Measurements from ENCODE around the gene STXBP6.

DNA sequence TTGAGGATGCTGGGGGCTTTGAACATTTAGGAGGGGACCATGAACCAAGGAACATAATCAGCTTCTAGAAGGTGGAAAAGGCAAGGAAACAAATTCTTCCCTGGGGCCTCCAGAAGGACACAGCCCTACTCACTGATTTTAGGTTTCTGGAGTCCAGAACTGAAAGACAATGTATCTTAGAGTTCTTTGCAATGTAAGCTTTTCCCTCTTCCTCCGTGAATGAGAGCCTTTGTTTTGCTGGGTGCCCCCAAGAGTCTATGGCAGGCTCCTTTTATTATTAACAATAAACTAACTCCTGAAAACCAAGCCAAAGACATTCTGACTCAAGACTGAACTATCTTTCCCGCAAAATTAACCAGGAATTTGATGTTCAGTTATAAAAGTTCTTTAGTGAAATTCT, 204.1 kb downstream of the STXBP6 start:
- TF ChIP-seq, protein P1, sequence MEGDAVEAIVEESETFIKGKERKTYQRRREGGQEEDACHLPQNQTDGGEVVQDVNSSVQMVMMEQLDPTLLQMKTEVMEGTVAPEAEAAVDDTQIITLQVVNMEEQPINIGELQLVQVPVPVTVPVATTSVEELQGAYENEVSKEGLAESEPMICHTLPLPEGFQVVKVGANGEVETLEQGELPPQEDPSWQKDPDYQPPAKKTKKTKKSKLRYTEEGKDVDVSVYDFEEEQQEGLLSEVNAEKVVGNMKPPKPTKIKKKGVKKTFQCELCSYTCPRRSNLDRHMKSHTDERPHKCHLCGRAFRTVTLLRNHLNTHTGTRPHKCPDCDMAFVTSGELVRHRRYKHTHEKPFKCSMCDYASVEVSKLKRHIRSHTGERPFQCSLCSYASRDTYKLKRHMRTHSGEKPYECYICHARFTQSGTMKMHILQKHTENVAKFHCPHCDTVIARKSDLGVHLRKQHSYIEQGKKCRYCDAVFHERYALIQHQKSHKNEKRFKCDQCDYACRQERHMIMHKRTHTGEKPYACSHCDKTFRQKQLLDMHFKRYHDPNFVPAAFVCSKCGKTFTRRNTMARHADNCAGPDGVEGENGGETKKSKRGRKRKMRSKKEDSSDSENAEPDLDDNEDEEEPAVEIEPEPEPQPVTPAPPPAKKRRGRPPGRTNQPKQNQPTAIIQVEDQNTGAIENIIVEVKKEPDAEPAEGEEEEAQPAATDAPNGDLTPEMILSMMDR (IDR thresholded peaks at IDR 0.05), result no peak
- no peak for TF ChIP-seq POLR2AphosphoS5 (IDR thresholded peaks at IDR 0.05; ENCODE audit: low read depth, low read length)
